SKM-1 treated with dmso at 0.1 percent for 144 hours (cell line): ENCODE data around the gene RAB11FIP3.
"Not testable (repeated sequence)": the region's sequence is repeated elsewhere in the genome, so short reads cannot be mapped to it uniquely, and the experiment has no call there.

Experiments used
- DNase-seq: peaks from one replicate; lab custom pipeline; 2025; ENCODE audit not compliant: unreplicated experiment; lab: John Stamatoyannopoulos, UW

The RAB11FIP3 gene

DNA sequence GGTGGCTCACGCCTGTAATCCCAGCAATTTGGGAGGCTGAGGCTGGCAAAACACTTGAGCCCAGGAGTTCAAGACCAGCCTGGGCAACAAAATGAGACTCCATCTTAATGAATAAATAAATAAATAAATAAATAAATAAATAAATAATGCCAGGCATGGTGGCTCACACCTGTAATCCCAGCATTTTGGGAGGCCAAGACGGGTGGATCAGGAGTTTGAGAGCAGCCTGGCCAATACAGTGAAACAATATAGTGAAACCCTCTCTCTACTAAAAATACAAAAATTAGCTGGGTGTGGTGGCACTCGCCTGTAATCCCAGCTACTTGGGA lies 10.3 kb upstream of the RAB11FIP3 start:
- not testable (repeated sequence) for DNase-seq

GRCh38 chr16:422179-422578 lies 3.3 kb upstream of the RAB11FIP3 start:
- not testable (repeated sequence) for DNase-seq

DNA sequence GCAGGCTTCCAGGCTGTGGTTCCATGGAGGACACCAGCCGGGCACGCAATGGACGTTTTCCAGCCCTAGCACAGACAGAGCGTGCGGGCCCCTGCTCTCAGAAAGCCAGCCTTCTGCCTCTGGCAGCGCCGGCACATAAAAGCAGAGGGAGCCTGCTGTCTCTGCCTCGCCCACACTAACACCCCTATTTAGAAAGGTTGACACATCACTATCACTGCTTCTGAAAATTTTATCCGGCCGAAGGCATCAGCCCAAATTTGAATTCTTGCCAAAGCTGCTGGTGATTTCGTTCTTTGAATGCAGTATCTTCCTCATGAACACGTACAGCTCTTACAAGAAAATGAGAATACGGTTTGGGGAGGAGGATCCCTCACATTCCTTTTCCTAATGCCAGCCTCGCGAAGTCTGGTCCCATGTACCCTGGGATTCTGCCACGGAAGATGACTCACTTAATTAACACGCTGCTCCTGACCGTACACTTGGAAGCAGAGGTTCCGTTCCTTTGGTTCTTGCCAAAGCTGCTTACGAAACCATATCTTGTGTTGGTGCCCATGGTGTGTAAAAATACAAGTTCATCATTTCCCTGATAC lies 1.3 kb upstream of the RAB11FIP3 start:
- no peak for DNase-seq

DNA sequence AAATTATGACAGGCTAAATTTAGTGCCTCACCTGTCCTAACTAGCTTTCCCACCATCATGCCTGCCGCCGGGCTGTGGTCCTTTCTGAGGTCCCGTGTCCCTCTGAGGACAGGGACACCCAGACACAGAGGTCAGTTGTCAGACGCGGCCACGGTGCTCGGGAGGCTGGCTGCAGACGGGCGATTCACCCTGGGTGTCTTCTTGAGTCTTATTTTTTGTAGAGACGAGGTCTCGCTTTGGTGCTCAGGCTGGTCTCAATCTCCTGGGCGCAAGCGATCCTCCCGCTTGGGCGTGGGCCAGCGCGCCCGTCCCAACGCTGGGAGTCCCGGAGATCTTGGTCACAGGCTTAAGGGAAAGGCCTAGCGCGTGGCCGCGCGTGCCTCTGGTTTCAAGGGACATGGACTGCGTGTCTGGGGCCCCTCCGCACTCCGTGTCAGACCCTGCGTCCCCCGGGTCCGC lies 797 bp upstream of the RAB11FIP3 start:
- no peak for DNase-seq

DNA sequence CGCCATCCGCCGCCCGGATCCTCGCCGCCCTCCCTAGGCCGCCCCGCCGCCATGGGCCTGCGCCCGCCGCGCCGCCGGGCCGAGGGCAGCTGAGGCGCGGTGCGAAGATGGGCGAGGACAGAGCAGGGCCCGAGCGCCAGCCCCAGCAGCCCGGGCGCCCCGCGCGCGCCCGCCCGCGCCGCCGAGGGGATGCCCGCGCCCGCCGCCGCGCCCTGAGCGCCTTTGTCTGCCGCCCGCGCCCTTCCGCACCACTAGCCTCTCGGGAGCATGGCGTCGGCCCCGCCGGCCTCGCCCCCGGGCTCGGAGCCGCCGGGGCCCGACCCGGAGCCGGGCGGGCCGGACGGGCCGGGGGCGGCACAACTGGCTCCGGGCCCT lies 278 bp downstream of the RAB11FIP3 start:
- no peak for DNase-seq

DNA sequence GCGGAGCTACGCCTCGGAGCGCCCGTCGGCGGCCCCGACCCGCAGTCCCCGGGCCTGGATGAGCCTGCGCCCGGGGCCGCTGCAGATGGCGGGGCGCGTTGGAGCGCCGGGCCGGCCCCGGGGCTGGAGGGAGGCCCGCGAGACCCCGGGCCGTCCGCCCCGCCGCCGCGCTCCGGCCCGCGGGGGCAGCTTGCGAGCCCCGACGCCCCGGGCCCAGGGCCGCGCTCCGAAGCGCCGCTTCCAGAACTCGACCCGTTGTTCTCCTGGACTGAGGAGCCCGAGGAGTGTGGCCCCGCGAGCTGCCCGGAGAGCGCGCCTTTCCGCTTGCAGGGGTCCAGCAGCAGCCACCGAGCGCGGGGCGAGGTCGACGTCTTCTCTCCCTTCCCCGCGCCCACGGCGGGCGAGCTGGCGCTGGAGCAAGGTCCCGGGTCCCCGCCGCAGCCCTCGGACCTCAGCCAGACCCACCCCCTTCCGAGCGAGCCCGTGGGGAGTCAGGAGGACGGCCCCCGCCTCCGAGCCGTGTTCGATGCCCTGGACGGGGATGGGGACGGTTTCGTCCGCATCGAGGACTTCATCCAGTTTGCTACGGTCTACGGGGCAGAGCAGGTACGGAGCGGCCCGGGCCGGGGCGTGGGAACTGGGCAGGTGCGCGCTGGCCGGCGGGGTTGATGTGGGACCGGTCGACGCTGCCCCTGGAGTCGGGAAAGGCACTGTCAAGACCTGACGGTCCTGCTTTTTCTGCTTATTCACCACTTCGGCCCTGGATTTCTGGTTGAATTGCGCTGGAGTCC lies 861 bp downstream of the RAB11FIP3 start:
- no peak for DNase-seq

DNA sequence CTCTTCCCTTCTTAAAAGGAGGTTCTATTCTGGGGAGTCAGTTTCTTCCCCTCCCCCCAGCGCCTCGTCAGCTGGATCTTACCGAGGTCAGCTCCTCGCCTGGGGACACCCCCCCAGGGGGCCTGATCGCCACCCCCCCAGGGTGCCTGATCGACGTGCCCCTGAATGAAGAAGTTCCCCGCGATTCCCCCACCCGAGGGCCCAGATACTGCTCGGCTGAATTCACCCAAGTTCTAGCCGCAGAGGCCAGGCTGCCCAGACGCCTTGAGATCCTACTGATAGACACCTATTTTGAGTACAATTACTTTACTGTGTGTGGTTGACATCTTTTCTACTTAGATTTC lies 1.4 kb downstream of the RAB11FIP3 start:
- DNase-seq: no peak

- no peak for DNase-seq
These were observed 1.8 kb downstream of the RAB11FIP3 start for GRCh38 chr16:427250-427649.

GRCh38 chr16:430904-431303 lies 5.5 kb downstream of the RAB11FIP3 start:
- DNase-seq: no peak

GRCh38 chr16:440627-441026 lies 15.2 kb downstream of the RAB11FIP3 start:
- DNase-seq: no peak

GRCh38 chr16:441447-441846 lies 16.0 kb downstream of the RAB11FIP3 start:
- no peak for DNase-seq

DNA sequence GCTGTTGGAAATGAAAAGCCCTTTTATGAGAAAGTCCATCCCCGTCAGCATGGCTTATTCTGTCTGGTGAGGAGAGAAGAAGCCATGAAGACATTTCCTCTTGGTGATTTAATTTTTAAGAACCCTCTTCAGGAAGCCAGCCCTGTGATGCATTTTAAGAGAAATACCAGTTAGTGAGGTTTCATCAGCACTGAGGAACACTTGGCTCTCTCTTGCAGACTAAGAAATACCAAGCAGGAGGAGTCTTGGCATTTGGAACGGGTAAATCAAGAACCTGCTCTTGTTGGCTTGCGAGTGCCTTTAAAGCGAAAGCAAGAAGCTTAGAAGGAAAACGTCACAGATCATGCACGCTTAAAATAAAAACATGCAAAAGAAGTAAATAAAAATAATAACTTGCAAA lies 17.5 kb downstream of the RAB11FIP3 start:
- DNase-seq: no peak

- no peak for DNase-seq
These were observed 18.6 kb downstream of the RAB11FIP3 start for GRCh38 chr16:444027-444426.

DNA sequence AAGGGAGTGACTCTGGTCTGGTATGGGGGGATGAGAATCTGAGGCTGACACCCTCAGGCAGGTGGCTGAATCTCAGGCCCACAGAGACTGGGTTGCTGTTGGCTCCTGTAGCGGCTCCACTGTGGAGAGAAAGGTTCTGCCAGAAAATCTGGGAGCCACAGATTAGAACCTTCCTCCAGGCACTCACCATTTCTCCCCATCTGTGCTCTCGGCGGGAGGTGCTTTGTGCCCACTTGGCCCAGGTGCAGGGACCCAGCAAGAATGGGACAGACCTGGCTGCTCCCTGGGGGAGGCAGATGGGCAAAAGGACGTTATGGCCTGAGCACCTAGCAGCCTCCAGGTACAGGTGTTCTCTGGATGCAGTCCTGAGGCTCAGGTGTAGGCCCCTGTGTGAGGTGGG lies 20.1 kb downstream of the RAB11FIP3 start:
- no peak for DNase-seq

- DNase-seq: no peak
These were observed 24.9 kb downstream of the RAB11FIP3 start for GRCh38 chr16:450385-450784.

DNA sequence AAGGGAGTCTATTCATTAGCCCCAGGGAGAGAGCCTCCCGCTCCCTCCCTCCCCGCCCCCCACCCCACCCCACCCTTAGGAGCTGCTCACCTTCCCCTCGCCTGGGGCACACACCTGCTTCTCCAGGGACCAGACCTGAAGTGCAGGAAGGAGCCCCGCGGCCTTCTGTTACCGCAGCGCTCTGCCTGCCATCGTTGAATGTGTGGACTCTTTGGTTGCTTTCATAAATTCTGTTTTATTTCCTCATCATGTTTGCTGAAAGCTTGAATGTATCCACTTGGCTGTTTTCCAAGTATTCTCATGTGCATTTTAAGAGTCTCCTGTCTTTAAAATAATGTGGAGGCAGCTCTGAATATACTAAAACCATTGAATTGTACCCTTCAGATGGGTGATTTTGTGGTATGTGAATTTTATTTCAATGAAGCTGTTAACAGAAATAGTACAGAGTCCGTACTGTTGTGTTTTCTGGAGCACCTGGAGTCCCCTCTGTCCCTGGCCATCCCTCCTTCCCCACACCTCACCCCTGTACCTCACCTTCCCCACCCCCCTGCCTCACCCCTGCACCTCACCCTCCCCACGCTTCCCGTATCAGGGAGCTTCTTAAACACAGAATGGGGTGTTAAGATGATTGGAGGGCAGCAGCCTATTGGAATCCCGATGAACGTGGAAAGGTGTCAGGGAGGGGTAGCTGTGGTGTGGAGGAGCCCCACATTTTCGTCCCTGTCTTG lies 25.5 kb downstream of the RAB11FIP3 start:
- no peak for DNase-seq

GRCh38 chr16:454397-454940 lies 29.0 kb downstream of the RAB11FIP3 start:
- no peak for DNase-seq

GRCh38 chr16:455453-455852 lies 30.0 kb downstream of the RAB11FIP3 start:
- DNase-seq: no peak

- DNase-seq: no peak
These were observed 31.5 kb downstream of the RAB11FIP3 start for GRCh38 chr16:456891-457483.

DNA sequence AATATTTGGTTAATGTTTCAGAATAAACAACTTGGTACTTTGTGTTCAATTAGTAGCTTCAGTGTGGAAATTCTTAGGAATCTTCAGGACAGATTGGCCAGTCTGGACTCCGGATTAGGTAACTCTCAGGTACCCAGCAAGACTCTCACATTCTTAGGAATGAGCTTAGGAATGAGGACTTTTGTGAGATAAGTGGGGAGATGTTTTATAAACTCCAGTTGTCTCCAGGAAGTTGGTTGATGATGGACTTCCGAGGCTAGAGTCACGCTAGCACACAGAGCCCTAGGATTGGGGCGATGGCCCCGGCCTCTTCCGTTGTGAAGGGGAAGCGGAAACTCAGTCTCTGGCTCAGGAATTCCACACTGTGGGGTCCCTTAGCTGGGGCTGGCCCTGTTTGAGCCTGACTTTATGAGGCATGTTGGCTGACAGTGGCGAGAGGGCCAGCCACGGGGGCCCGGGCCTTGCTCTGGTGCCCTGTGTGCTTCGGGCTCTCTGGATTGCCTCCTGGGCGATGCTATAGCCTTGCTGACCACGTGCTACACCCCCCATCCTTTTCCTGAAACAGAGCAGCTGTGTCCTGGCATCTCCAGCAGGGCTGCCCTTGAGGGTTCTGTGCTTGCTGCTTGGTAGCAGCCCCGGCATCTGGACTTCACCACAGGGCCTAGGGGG lies 32.4 kb downstream of the RAB11FIP3 start:
- DNase-seq: no peak

- DNase-seq: no peak
These were observed 34.3 kb downstream of the RAB11FIP3 start for GRCh38 chr16:459761-460160.
